Measurements from ENCODE around the gene POLA2. TPM values are rescaled to one million over a fixed set of nuclear protein-coding genes. Genes with fewer than 3 reads are reported as not detected.

The POLA2 gene
- polyA plus RNA-seq, 1 donor (not counting 4 experiments of a cell fraction or from before 2014, with no cell fraction given): 20.9 TPM

DNA sequence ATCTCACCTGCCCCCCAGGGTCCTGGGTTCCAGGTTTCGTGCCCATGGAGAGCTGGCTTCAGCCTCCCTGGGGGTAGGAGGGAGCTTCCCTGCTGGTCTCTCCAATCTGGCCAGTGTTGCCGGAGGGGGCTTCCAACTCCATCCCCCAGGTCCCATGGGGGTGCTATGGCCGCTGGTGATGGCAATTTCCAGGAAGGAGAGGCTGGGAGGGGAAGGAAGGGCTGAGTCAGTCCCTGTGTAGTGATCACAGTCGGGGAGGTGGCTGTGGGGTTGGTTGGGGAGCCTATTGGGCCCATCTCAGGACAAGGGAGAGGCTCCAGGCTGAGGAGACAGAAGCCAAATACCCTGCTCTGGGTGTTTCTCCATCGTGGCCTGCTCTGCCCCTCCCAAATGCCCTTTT, 47.2 kb downstream of the POLA2 start:
- no peaks in the 10 kb centered on the region for H3K27me3 ChIP-seq (ENCODE audit: control insufficient read depth, extremely low read depth, insufficient read depth, low read length)
- no peaks in the 10 kb centered on the region for H3K9me1 ChIP-seq (ENCODE audit: control insufficient read depth, extremely low read depth, insufficient read depth, low read length)
- no peaks in the 10 kb centered on the region for H3K36me3 ChIP-seq (ENCODE audit: control insufficient read depth in 2 of 2, extremely low read depth in 1 of 2, insufficient read depth in 2 of 2, low read length in 2 of 2)
- dilution Hi-C loops (cut with MboI; ENCODE audit: extremely low pct_ligation_motif_present, low sequenced_read_pairs): no loop called here
- no peak overlapping the region for H2AFZ ChIP-seq (ENCODE audit: control insufficient read depth, low read length)
- H3K4me1 ChIP-seq (ENCODE audit: control insufficient read depth, extremely low read depth, insufficient read depth, low read length): peaks cover under 1% of the 10 kb centered on the region
- TF ChIP-seq, protein P1, sequence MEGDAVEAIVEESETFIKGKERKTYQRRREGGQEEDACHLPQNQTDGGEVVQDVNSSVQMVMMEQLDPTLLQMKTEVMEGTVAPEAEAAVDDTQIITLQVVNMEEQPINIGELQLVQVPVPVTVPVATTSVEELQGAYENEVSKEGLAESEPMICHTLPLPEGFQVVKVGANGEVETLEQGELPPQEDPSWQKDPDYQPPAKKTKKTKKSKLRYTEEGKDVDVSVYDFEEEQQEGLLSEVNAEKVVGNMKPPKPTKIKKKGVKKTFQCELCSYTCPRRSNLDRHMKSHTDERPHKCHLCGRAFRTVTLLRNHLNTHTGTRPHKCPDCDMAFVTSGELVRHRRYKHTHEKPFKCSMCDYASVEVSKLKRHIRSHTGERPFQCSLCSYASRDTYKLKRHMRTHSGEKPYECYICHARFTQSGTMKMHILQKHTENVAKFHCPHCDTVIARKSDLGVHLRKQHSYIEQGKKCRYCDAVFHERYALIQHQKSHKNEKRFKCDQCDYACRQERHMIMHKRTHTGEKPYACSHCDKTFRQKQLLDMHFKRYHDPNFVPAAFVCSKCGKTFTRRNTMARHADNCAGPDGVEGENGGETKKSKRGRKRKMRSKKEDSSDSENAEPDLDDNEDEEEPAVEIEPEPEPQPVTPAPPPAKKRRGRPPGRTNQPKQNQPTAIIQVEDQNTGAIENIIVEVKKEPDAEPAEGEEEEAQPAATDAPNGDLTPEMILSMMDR (optimal IDR thresholded peaks at IDR 0.05 in 1 of 3, IDR thresholded peaks at IDR 0.05 in 1 of 3, conservative IDR thresholded peaks at IDR 0.05 in 1 of 3; ENCODE audit: extremely low read depth in 1 of 3, insufficient read depth in 2 of 3, low read length in 3 of 3): no peak
- TF ChIP-seq EZH2 (IDR thresholded peaks at IDR 0.05; ENCODE audit: low read length): no peak
- no peak overlapping the region for H3K4me3 ChIP-seq (ENCODE audit: control insufficient read depth in 2 of 3, extremely low read depth in 1 of 3, insufficient read depth in 2 of 3, low read depth in 1 of 3, low read length in 3 of 3)
- no peaks in the 10 kb centered on the region for H3K79me2 ChIP-seq (ENCODE audit: control insufficient read depth, insufficient read depth, low read length)
- no peak overlapping the region for H3K27ac ChIP-seq (ENCODE audit: control insufficient read depth, insufficient read depth, low read length)
- no peak overlapping the region for H3K4me2 ChIP-seq (ENCODE audit: control insufficient read depth, extremely low read depth, insufficient read depth, low read depth, low read length)
- DNase-seq (ENCODE audit: low read depth, low spot score) (no peak), FAIRE-seq (no peak)
- H3K9ac ChIP-seq (ENCODE audit: control insufficient read depth, extremely low read depth, insufficient read depth, low read length): no peak overlapping the region
- no peaks in the 10 kb centered on the region for H4K20me1 ChIP-seq (ENCODE audit: control insufficient read depth, extremely low read depth, insufficient read depth, low read length)
- H3K9me3 ChIP-seq (ENCODE audit: control insufficient read depth, low read depth, low read length): no peaks in the 10 kb centered on the region

DNA sequence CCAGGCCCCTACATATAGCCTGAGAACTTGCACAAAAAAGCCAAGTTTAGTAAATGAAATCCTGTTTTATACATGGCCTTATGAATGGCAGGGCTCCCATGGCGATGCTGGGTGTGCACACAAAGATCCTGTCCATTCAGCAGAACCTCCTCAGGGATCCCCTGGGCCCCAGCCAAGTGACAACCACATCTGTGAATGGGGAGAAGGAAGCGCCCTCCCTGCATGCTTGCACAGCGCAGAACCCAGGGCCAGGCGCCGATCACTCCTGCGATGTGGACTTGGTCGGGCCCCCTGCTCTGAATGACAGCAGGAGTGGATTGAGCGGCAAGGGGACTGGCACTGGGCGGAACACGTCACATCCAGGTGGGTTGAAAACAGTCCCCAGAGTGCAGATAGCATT, 48.5 kb downstream of the POLA2 start:
- FAIRE-seq (no peak), DNase-seq (ENCODE audit: low read depth, low spot score) (no peak)
- H3K79me2 ChIP-seq (ENCODE audit: control insufficient read depth, insufficient read depth, low read length): peaks cover 1% of the 10 kb centered on the region
- H3K27ac ChIP-seq (ENCODE audit: control insufficient read depth, insufficient read depth, low read length): no peak overlapping the region
- TF ChIP-seq, protein P1 (optimal IDR thresholded peaks at IDR 0.05 in 1 of 3, IDR thresholded peaks at IDR 0.05 in 1 of 3, conservative IDR thresholded peaks at IDR 0.05 in 1 of 3; ENCODE audit: extremely low read depth in 1 of 3, insufficient read depth in 2 of 3, low read length in 3 of 3): no peak
- no peak for TF ChIP-seq EZH2 (IDR thresholded peaks at IDR 0.05; ENCODE audit: low read length)
- no peaks in the 10 kb centered on the region for H3K9me1 ChIP-seq (ENCODE audit: control insufficient read depth, extremely low read depth, insufficient read depth, low read length)
- no peaks in the 10 kb centered on the region for H4K20me1 ChIP-seq (ENCODE audit: control insufficient read depth, extremely low read depth, insufficient read depth, low read length)
- dilution Hi-C loops (cut with MboI; ENCODE audit: extremely low pct_ligation_motif_present, low sequenced_read_pairs): no loop called here
- no peaks in the 10 kb centered on the region for H3K9me3 ChIP-seq (ENCODE audit: control insufficient read depth, low read depth, low read length)
- H3K36me3 ChIP-seq (ENCODE audit: control insufficient read depth in 2 of 2, extremely low read depth in 1 of 2, insufficient read depth in 2 of 2, low read length in 2 of 2): no peaks in the 10 kb centered on the region
- peaks cover 5% of the 10 kb centered on the region for H3K4me1 ChIP-seq (ENCODE audit: control insufficient read depth, extremely low read depth, insufficient read depth, low read length)
- H3K4me3 ChIP-seq (ENCODE audit: control insufficient read depth in 2 of 3, extremely low read depth in 1 of 3, insufficient read depth in 2 of 3, low read depth in 1 of 3, low read length in 3 of 3): no peak overlapping the region
- H3K9ac ChIP-seq (ENCODE audit: control insufficient read depth, extremely low read depth, insufficient read depth, low read length): no peak overlapping the region
- H3K4me2 ChIP-seq (ENCODE audit: control insufficient read depth, extremely low read depth, insufficient read depth, low read depth, low read length): no peak overlapping the region
- no peak overlapping the region for H2AFZ ChIP-seq (ENCODE audit: control insufficient read depth, low read length)
- H3K27me3 ChIP-seq (ENCODE audit: control insufficient read depth, extremely low read depth, insufficient read depth, low read length): no peaks in the 10 kb centered on the region

All from keratinocyte (primary cell).